A673 (cell line): ENCODE measurements around the gene KAT14. TPM values are rescaled to one million over a fixed set of nuclear protein-coding genes. Genes with fewer than 3 reads are reported as not detected.

ENCODE experiments used
- BruUV-seq: library from RNA; stranded (reverse); fragments of 400-500 nt; replicated peaks from 2 replicates; lab custom pipeline; 2021; lab: Mats Ljungman, UMichigan
- CTCF ChIA-PET: fragments of 300-600 bp; sonication (Branson Sonifier 250); formaldehyde crosslinking; loops from one replicate; lab custom pipeline; 2022; ENCODE audit warnings: antibody characterized with exemption; lab: Charles Lee
- POLR2A ChIA-PET: fragments of 300-600 bp; sonication (Branson Sonifier 250); formaldehyde crosslinking; loops from one replicate; lab custom pipeline; 2022; ENCODE audit warnings: antibody characterized with exemption; ENCODE audit not compliant: low non-redundant PET; lab: Charles Lee
- DNase-seq: peaks from one replicate; pipeline ENCODE4 v3.0.0-alpha.2; 2015; ENCODE audit warnings: low spot score
- H3K27ac ChIP-seq: fragments of 200-600 bp; sonication (generic); 2 replicates; pipeline ENCODE4 v1.5.1; 2016; ENCODE audit warnings: mixed run types, low read depth, mild to moderate bottlenecking, mixed read lengths, antibody characterized with exemption, low read length; ENCODE audit not compliant: poor library complexity, severe bottlenecking
- H3K27me3 ChIP-seq: fragments of 200-600 bp; sonication (generic); replicated peaks from 2 replicates; pipeline ENCODE4 v1.6.1; 2017; ENCODE audit warnings: mixed run types, low read depth, mild to moderate bottlenecking, mixed read lengths, antibody characterized with exemption, low read length; ENCODE audit not compliant: insufficient read depth, poor library complexity
- H3K36me3 ChIP-seq: fragments of 200-600 bp; sonication (generic); 2 replicates; pipeline ENCODE4 v1.6.1; 2016; ENCODE audit warnings: mixed run types, mild to moderate bottlenecking, mixed read lengths, antibody characterized with exemption, low read length; ENCODE audit not compliant: insufficient read depth, poor library complexity, severe bottlenecking
- H3K4me1 ChIP-seq: fragments of 200-600 bp; sonication (generic); 2 replicates; pipeline ENCODE4 v1.6.1; 2017; ENCODE audit warnings: mixed run types, mild to moderate bottlenecking, mixed read lengths, antibody characterized with exemption, low read length; ENCODE audit not compliant: insufficient read depth, poor library complexity, severe bottlenecking
- H3K4me3 ChIP-seq: fragments of 200-600 bp; sonication (generic); 2 replicates; pipeline ENCODE4 v1.5.1; 2016; ENCODE audit warnings: low read depth, mixed run types, mild to moderate bottlenecking, mixed read lengths, low read length; ENCODE audit not compliant: poor library complexity, severe bottlenecking
- H3K9me3 ChIP-seq: fragments of 200-600 bp; sonication (generic); 2 replicates; pipeline ENCODE4 v1.6.1; 2016; ENCODE audit warnings: mixed run types, low read depth, mild to moderate bottlenecking, mixed read lengths, antibody characterized with exemption, low read length; ENCODE audit not compliant: poor library complexity, severe bottlenecking
- CTCF ChIP-seq: fragments of 300-800, 200-600 bp; sonication (generic); conservative IDR thresholded peaks from 2 replicates; pipeline ENCODE4 v1.5.1; 2017; ENCODE audit warnings: low read depth, mild to moderate bottlenecking, antibody characterized with exemption, low read length, moderate library complexity, mixed read lengths
- EZH2 ChIP-seq: fragments of 200-600 bp; sonication (generic); IDR thresholded peaks from 2 replicates; pipeline ENCODE4 v1.6.1; 2017; ENCODE audit warnings: borderline replicate concordance, low read depth, mild to moderate bottlenecking, mixed read lengths, antibody characterized with exemption, low read length; ENCODE audit not compliant: poor library complexity, severe bottlenecking
- intact Hi-C: fragments of 100-400 bp; cut with micrococcal nuclease; formaldehyde crosslinking; loops from one replicate; pipeline ENCODE4 v1.10.0; 2022; ENCODE audit not compliant: unreplicated experiment
- total RNA-seq: library from RNA; stranded (reverse); gene quantifications from 2 replicates; pipeline ENCODE4 v1.2.3, GENCODE V29; 2021

The KAT14 gene
- total RNA-seq, 1 experiment from 2014 or later, result 20.6 TPM

- no TSS peak for BruUV-seq
- CTCF ChIA-PET, result no interaction called here
These were observed 43.2 kb downstream of the KAT14 start for GRCh38 chr20:18180815-18181214.

GRCh38 chr20:18187020-18187419 is 49.4 kb downstream of the KAT14 start:
- intact Hi-C loops, result no loop called here
- CTCF ChIA-PET, result no interaction called here

More at GRCh38 chr20:18180815-18181214, 43.2 kb downstream of the KAT14 start:
- intact Hi-C loops, result no loop called here
- Histone ChIP-seq H3K27ac (no peak overlapping the region), H3K4me1 (no peaks in the 10 kb centered on the region), H3K4me3 (no peak overlapping the region), H3K36me3 (peaks cover 23% of the 10 kb centered on the region), H3K9me3 (peaks cover 5% of the 10 kb centered on the region), H3K27me3 (no peaks in the 10 kb centered on the region)
- TF ChIP-seq CTCF (no peak), EZH2 (no peak)
- POLR2A ChIA-PET, result no interaction called here
- DNase-seq, result no peak

DNA sequence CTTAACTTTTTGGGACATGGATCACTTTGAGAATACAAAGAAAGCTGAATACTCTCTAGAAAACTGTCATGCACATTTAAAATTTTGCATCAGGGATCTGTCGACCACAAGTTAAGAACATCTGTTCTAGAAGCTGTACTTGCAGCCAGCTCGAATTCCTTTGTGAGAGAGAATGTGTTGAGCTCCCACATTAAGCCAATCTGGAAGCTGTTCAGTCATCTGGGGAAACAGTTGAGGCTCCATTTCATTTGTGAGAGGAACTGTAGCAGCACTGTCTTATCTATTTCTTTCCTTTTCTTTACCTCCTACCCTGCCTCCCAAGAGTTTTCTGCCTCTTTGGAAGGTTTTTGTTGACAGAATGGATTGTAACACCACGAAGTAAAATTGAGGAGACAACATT is 50.8 kb downstream of the KAT14 start:
- Histone ChIP-seq H3K4me3 (no peak overlapping the region), H3K36me3 (peaks cover 18% of the 10 kb centered on the region), H3K27ac (no peak overlapping the region), H3K9me3 (no peaks in the 10 kb centered on the region), H3K27me3 (no peaks in the 10 kb centered on the region), H3K4me1 (no peaks in the 10 kb centered on the region)
- ChIA-PET POLR2A (no interaction called here), CTCF (no interaction called here)
- intact Hi-C loops, result no loop called here
- DNase-seq, result no peak
- BruUV-seq, result no TSS peak
- TF ChIP-seq EZH2 (no peak), CTCF (no peak)

More at GRCh38 chr20:18187020-18187419, 49.4 kb downstream of the KAT14 start:
- Histone ChIP-seq H3K4me3 (no peak overlapping the region), H3K36me3 (peaks cover 18% of the 10 kb centered on the region), H3K27ac (no peak overlapping the region), H3K4me1 (no peaks in the 10 kb centered on the region), H3K27me3 (no peaks in the 10 kb centered on the region), H3K9me3 (no peaks in the 10 kb centered on the region)
- BruUV-seq, result no TSS peak
- POLR2A ChIA-PET, result no interaction called here
- TF ChIP-seq EZH2 (no peak), CTCF (no peak)
- no peak for DNase-seq
